OCI-LY7 (cell line): ENCODE measurements around the gene SPO11. TPM values are rescaled to one million over a fixed set of nuclear protein-coding genes. Genes with fewer than 3 reads are reported as not detected.
A peak's percentile ranks its signal among the peaks of the same experiment; 100 is the strongest.

Experiments
- BruUV-seq: library from RNA; stranded (reverse); fragments of 400-500 nt; replicated peaks from 2 replicates; lab custom pipeline; 2021; lab: Mats Ljungman, UMichigan
- CTCF ChIA-PET: fragments of 300-600 bp; sonication (Branson Sonifier 250); formaldehyde crosslinking; loops from one replicate; lab custom pipeline; 2022; ENCODE audit warnings: antibody characterized with exemption; ENCODE audit not compliant: unreplicated experiment; lab: Charles Lee
- POLR2A ChIA-PET: fragments of 300-600 bp; sonication (Branson Sonifier 250); formaldehyde crosslinking; loops from one replicate; lab custom pipeline; 2022; ENCODE audit warnings: antibody characterized with exemption; lab: Charles Lee
- DNase-seq: peaks from one replicate; pipeline ENCODE4 v3.0.0-alpha.2; 2015; ENCODE audit warnings: low spot score
- H2AFZ ChIP-seq: fragments of 200-600 bp; sonication (generic), shearing (Covaris generic); 2 replicates; pipeline ENCODE4 v1.6.1; 2014; ENCODE audit warnings: mild to moderate bottlenecking, antibody characterized with exemption, low read length, moderate library complexity
- H3K27ac ChIP-seq: fragments of 200-600 bp; sonication (generic); 2 replicates; pipeline ENCODE4 v1.5.1; 2014; ENCODE audit warnings: mixed run types, low read depth, mild to moderate bottlenecking, moderate library complexity, low read length, inconsistent platforms; ENCODE audit not compliant: poor library complexity, severe bottlenecking
- H3K36me3 ChIP-seq: fragments of 200-600 bp; sonication (generic); 2 replicates; pipeline ENCODE4 v1.6.1; 2014; ENCODE audit warnings: mild to moderate bottlenecking, antibody characterized with exemption, low read length, moderate library complexity, mixed read lengths; ENCODE audit not compliant: insufficient read depth
- H3K4me1 ChIP-seq: fragments of 200-600 bp; sonication (generic); 2 replicates; pipeline ENCODE4 v1.5.1; 2014; ENCODE audit warnings: mild to moderate bottlenecking, low read length; ENCODE audit not compliant: insufficient read depth, poor library complexity, severe bottlenecking
- H3K4me2 ChIP-seq: fragments of 200-600 bp; sonication (generic); 2 replicates; pipeline ENCODE4 v1.6.1; 2014; ENCODE audit warnings: mild to moderate bottlenecking, low read length
- H3K4me3 ChIP-seq: fragments of 200-600 bp; sonication (generic); 2 replicates; pipeline ENCODE4 v1.5.1; 2014; ENCODE audit warnings: mild to moderate bottlenecking, low read depth, low read length; ENCODE audit not compliant: poor library complexity, severe bottlenecking
- H3K79me2 ChIP-seq: fragments of 200-600 bp; sonication (generic); 2 replicates; pipeline ENCODE4 v1.6.1; 2016; ENCODE audit warnings: low read depth, mild to moderate bottlenecking, low read length, moderate library complexity, mixed read lengths; ENCODE audit not compliant: insufficient read depth
- H3K9me2 ChIP-seq: fragments of 200-600 bp; sonication (generic); 2 replicates; pipeline ENCODE4 v1.6.1; 2016; ENCODE audit warnings: mild to moderate bottlenecking, low read length, mixed read lengths; ENCODE audit not compliant: insufficient read depth
- H3K9me3 ChIP-seq: fragments of 200-600 bp; sonication (generic); 2 replicates; pipeline ENCODE4 v1.6.1; 2014; ENCODE audit warnings: mild to moderate bottlenecking, mixed run types, low read length, mixed read lengths
- H4K20me1 ChIP-seq: fragments of 200-600 bp; sonication (generic); 2 replicates; pipeline ENCODE4 v1.6.1; 2014; ENCODE audit warnings: mild to moderate bottlenecking, antibody characterized with exemption, low read length, moderate library complexity, mixed read lengths; ENCODE audit not compliant: insufficient read depth
- EZH2phosphoT487 ChIP-seq: fragments of 200-600 bp; sonication (generic); IDR thresholded peaks from 2 replicates; pipeline ENCODE4 v1.6.1; 2018; ENCODE audit warnings: low read depth, borderline replicate concordance, mild to moderate bottlenecking, mixed run types, antibody characterized with exemption, low read length, moderate library complexity, mixed read lengths
- intact Hi-C: fragments of 100-400 bp; cut with micrococcal nuclease; formaldehyde crosslinking; loops from one replicate; pipeline ENCODE4 v1.10.0; 2022; ENCODE audit not compliant: unreplicated experiment
- total RNA-seq, 2 experiments: library from RNA; depleted of rRNA in 1 of 2; stranded (reverse); fragments of >200 nt in 1 of 2; shearing (Covaris generic) in 1 of 2; gene quantifications; 2 replicates each; pipeline ENCODE4 v1.2.3, GENCODE V29; 2014 to 2022
- TF ChIP-seq, protein P1 (sequence below): fragments of 200-600 bp; sonication (generic); conservative IDR thresholded peaks from 2 replicates; pipeline ENCODE4 v1.5.1; 2014; ENCODE audit warnings: mild to moderate bottlenecking, antibody characterized with exemption, low read length, moderate library complexity, mixed read lengths

Gene SPO11
- total RNA-seq, 2 experiments from 2014 or later = not detected

GRCh38 chr20:57294550-57294949 lies 35.1 kb upstream of the SPO11 start:
- Histone ChIP-seq H4K20me1 (no peaks in the 10 kb centered on the region), H3K9me3 (no peaks in the 10 kb centered on the region), H3K4me3 (no peak overlapping the region), H3K9me2 (no peaks in the 10 kb centered on the region), H2AFZ (0 out of 2 replicates have a peak overlapping the region, but pooled peaks have one; percentile 12), H3K4me1 (peaks cover 46% of the 10 kb centered on the region), H3K4me2 (no peak overlapping the region), H3K27ac (no peak overlapping the region), H3K79me2 (no peaks in the 10 kb centered on the region), H3K36me3 (no peaks in the 10 kb centered on the region)
- TF ChIP-seq, protein P1, sequence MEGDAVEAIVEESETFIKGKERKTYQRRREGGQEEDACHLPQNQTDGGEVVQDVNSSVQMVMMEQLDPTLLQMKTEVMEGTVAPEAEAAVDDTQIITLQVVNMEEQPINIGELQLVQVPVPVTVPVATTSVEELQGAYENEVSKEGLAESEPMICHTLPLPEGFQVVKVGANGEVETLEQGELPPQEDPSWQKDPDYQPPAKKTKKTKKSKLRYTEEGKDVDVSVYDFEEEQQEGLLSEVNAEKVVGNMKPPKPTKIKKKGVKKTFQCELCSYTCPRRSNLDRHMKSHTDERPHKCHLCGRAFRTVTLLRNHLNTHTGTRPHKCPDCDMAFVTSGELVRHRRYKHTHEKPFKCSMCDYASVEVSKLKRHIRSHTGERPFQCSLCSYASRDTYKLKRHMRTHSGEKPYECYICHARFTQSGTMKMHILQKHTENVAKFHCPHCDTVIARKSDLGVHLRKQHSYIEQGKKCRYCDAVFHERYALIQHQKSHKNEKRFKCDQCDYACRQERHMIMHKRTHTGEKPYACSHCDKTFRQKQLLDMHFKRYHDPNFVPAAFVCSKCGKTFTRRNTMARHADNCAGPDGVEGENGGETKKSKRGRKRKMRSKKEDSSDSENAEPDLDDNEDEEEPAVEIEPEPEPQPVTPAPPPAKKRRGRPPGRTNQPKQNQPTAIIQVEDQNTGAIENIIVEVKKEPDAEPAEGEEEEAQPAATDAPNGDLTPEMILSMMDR = no peak
- TF ChIP-seq EZH2phosphoT487 = no peak
- ChIA-PET CTCF (no interaction called here), POLR2A (interaction anchor here (0.6 to 1.2 kb wide), 2 partner anchors 8 to 28 kb away, joined by 4 to 5 read pairs; no protein-coding TSS in a partner anchor)
- DNase-seq = no peak
- intact Hi-C loops = no loop called here
- no TSS peak for BruUV-seq

DNA sequence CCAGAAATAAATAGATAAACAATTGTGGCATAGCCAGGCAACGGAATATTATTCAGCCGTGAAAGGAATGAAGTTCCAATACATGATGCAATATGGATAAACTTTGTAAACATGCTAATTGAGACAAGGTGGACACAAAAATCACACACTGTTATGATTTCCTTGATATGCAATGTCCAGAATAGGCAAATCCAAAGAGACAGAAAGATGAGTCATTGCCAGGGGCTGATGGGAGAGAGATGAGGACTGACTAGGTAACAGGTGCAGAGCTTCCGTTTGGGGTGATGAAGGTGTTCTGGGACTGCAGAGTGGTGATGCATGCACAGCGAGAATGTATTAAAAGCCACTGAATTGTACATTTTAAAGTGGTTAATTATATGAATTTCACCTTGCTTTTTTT lies 31.1 kb upstream of the SPO11 start:
- intact Hi-C loops = no loop called here
- no peak overlapping the region for H2AFZ ChIP-seq
- H3K27ac ChIP-seq = no peak overlapping the region
- ChIA-PET CTCF (no interaction called here), POLR2A (no interaction called here)
- H3K9me2 ChIP-seq = no peaks in the 10 kb centered on the region
- no peaks in the 10 kb centered on the region for H4K20me1 ChIP-seq
- peak; percentile 69 for DNase-seq
- no peaks in the 10 kb centered on the region for H3K36me3 ChIP-seq
- TF ChIP-seq, protein P1 = no peak
- no peak for TF ChIP-seq EZH2phosphoT487
- no peaks in the 10 kb centered on the region for H3K9me3 ChIP-seq
- no peaks in the 10 kb centered on the region for H3K79me2 ChIP-seq
- peak overlapping the region; percentile 41; the same call in 1 of the 2 replicates for H3K4me2 ChIP-seq
- no TSS peak for BruUV-seq
- H3K4me3 ChIP-seq = no peak overlapping the region
- peaks cover 24% of the 10 kb centered on the region for H3K4me1 ChIP-seq

GRCh38 chr20:57301026-57301425 lies 28.6 kb upstream of the SPO11 start:
- Histone ChIP-seq H4K20me1 (no peaks in the 10 kb centered on the region), H3K79me2 (no peaks in the 10 kb centered on the region), H2AFZ (no peak overlapping the region), H3K27ac (no peak overlapping the region), H3K36me3 (no peaks in the 10 kb centered on the region), H3K4me1 (peaks cover 46% of the 10 kb centered on the region), H3K4me2 (no peak overlapping the region), H3K4me3 (no peak overlapping the region), H3K9me2 (no peaks in the 10 kb centered on the region), H3K9me3 (no peaks in the 10 kb centered on the region)
- BruUV-seq = no TSS peak
- ChIA-PET CTCF (no interaction called here), POLR2A (no interaction called here)
- TF ChIP-seq, protein P1 = no peak
- TF ChIP-seq EZH2phosphoT487 = no peak
- peak; percentile 52 for DNase-seq
- intact Hi-C loops = no loop called here
